Ishikawa (cell line): ENCODE results near the gene GNAO1.

Source experiments
- CEBPB ChIP-seq: IDR thresholded peaks from 2 replicates; pipeline ENCODE4 v1.6.1; 2012
- CREB1 ChIP-seq: IDR thresholded peaks from 2 replicates; pipeline ENCODE4 v1.6.1; 2012; ENCODE audit warnings: low read depth
- EGR1 ChIP-seq: IDR thresholded peaks from 2 replicates; pipeline ENCODE4 v1.6.1; 2012
- EP300 ChIP-seq: IDR thresholded peaks from 2 replicates; pipeline ENCODE4 v1.6.1; 2012; ENCODE audit warnings: borderline replicate concordance
- FOXM1 ChIP-seq: IDR thresholded peaks from 2 replicates; pipeline ENCODE4 v1.6.1; 2012; ENCODE audit warnings: low read depth, borderline replicate concordance
- NFIC ChIP-seq: IDR thresholded peaks from 2 replicates; pipeline ENCODE4 v1.6.1; 2012
- RAD21 ChIP-seq: IDR thresholded peaks from 2 replicates; pipeline ENCODE4 v1.6.1; 2012; ENCODE audit warnings: low read depth
- TAF1 ChIP-seq: IDR thresholded peaks from 2 replicates; pipeline ENCODE4 v1.6.1; 2012; ENCODE audit warnings: low read depth, mild to moderate bottlenecking
- TCF12 ChIP-seq: IDR thresholded peaks from 2 replicates; pipeline ENCODE4 v1.6.1; 2012; ENCODE audit warnings: low read depth
- TEAD4 ChIP-seq: IDR thresholded peaks from 2 replicates; pipeline ENCODE4 v1.6.1; 2012
- YY1 ChIP-seq: IDR thresholded peaks from 2 replicates; pipeline ENCODE4 v1.6.1; 2012; ENCODE audit warnings: low read depth
- ZBTB7A ChIP-seq: IDR thresholded peaks from 2 replicates; pipeline ENCODE4 v1.6.1; 2012; ENCODE audit warnings: low read depth
- TF ChIP-seq, protein P1 (sequence below): IDR thresholded peaks from 2 replicates; pipeline ENCODE4 v1.6.1; 2012
- TF ChIP-seq, protein P2 (sequence below): IDR thresholded peaks from 2 replicates; pipeline ENCODE4 v1.6.1; 2012
- TF ChIP-seq, protein P3 (sequence below): IDR thresholded peaks from 2 replicates; pipeline ENCODE4 v1.6.1; 2012; ENCODE audit warnings: low read depth, mild to moderate bottlenecking

Gene GNAO1

DNA sequence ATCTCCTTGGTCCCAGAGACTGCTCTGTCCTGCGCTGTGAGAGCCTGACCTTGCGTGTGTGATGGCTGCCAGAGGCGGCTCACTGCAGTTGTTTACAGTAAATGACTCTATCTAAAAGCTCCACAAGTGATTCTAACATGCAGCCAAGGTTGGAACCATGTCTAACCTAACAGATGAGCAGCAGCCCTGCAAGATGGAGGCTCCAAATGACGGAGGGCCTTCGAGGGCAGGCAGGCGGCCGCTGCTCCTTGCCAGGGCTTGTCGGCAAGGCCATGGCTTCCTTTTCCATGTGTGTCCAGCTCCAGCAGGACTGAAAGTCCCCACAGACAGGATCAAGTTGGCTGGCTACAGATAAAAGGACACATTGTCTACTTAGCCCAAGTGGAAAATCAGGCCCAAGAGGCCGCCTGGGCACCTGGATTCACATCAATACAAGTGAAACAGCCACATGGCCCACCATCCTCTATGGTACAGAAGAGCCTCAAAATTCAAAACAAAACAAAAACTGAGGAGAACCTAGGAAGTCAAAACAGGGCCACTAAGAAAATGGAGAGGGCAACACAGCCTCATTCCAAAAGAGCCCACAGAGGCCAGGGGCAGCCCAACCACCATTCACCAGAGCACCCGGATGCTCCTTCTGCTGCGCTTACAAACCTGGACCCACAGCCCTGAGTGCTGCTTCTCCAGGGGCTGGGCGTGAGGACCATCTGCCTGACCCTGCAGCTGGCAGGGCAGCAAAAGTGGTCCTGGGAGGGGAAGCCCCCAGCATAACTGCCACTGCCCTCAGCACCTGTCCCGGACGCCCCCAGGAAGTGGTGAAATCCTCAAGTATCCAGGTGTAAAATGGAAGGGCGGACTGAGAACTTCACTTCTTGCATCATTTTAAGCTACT, 169.1 kb downstream of the GNAO1 start:
- TF ChIP-seq, protein P1, sequence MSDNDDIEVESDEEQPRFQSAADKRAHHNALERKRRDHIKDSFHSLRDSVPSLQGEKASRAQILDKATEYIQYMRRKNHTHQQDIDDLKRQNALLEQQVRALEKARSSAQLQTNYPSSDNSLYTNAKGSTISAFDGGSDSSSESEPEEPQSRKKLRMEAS: no peak
- TF ChIP-seq, protein P2, sequence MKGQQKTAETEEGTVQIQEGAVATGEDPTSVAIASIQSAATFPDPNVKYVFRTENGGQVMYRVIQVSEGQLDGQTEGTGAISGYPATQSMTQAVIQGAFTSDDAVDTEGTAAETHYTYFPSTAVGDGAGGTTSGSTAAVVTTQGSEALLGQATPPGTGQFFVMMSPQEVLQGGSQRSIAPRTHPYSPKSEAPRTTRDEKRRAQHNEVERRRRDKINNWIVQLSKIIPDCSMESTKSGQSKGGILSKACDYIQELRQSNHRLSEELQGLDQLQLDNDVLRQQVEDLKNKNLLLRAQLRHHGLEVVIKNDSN: no peak
- TF ChIP-seq TAF1: no peak
- TF ChIP-seq TCF12: no peak

DNA sequence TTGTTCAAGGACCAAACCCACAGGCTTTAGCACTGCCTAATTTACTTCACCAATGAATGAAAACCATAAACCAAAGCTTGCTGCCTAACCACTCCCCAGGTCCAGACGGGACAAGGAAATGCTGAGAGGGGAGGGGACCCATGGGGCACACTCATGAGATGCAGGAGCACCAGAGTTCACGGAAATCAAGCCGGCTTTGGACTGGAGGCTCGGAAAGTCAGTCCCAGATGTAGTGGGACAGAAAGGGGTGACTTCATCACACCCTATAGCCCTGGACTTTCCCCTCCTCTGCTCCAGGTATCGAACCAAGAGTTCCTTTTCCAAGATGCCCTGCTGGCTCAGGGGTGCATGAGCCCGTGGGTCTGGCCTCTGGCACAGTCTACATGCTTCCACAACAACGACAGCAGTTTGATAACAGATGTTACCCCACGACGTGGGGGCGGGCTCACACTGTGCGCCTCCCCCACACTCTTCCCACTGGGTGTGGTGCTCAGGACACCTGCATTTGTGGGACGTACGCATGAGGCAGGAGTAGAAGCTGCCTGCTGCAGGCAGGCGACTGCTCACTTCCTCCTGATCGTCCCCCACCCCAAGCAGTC, 170.9 kb downstream of the GNAO1 start:
- TF ChIP-seq ZBTB7A (no peak), TEAD4 (no peak), YY1 (no peak)

DNA sequence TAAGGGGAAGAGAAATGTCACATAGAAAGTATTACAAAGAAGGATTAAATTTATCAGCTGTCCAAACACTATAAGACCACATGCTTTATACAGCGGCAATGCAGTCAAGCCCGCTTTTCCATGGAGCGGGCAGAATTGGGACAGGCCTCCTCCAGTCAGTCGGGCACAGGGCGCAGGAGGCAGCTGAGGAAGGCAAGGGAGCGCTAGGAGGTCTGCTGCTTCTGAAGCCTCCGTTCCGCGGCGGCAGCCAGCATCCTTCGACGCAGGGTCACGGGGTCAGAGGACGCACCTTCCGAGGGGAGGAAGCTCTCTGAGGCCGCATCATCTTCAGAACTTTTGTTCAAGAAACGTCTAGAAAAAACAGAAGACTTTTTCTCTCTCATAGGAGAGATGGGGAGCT, 171.4 kb downstream of the GNAO1 start:
- TF ChIP-seq RAD21 (no peak), CREB1 (no peak), TEAD4 (no peak)

DNA sequence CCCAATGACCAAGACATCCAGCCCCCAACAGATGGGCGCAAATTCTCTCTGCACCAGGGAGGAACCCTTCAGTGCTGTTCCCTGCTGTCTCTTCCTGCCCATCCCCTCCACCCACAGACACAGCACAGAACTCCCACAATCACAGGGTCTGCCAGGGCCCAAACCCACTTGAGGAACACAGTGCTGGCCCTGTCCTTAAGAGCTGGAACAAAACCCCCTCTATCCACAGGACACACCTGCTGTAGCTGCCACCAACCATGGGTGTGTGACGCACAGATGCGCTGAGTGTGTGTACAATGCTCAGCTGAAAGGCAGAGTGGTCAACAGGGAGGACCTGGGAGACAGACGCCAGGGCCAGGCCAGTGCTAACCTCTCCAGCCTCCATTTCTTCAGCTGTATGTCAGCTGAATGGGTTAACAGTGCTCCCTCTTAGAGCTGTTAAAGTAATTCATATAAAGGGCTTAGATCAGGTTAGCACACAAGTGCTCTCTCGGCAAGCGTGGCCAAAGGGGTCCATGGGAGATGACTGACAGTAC, 172.0 kb downstream of the GNAO1 start:
- TF ChIP-seq, protein P1: no peak

DNA sequence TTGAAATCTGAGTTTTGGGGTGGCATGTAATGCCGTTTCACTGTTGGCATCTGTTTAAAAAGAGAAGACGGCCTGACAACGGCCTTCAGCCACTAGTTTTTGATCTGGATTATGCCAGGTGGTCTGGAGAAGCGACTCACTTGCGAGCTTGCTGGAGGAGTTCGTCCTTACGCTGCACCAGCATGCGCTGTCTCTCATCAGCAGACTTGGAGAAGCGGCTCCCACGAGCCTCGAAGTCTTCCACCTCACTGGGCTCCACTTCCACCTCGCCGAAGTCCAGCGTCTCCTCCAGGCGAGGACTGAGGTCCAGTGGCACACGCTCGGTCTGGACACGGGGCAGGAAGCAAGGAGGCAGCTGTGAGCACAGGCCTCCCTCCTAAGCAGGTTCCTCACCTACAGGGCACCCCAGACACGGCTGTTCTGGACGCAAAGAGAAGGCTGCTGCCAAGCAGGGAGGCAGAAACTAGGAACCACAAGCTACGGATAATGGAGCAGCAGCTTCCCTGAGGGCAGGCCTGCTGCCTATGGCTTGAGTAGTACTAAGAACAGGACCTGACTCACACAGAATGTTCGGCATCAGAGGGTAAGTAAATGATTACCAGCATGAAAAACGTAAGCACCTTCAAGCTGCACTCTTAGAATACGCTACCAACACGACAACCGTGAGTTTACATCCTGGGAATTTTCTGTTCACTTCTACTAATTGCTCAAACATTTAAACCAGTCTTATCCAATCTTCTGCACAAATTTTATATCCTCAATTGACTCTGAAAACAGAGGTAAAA, 172.7 kb downstream of the GNAO1 start:
- TF ChIP-seq TCF12: no peak

DNA sequence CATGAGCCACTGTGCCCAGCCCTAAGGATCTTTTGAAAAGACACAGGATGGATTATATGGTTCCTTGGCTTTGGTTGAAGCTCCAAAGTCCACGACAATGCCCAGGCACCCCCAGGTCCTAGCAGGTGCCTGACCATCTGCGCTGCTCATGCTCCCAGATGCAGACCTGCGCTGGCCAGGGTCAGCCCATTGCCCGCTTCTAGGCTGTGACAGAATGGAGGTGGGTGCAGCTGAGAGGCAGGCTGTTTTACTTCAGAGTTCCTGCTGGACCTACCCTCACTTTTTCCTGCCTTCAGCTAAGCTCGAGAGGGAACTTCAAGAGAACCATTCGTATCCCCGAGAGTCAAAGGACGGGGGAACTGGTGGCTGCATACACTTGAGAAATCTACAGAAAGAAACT, 173.6 kb downstream of the GNAO1 start:
- no peak for TF ChIP-seq TEAD4
- no peak for TF ChIP-seq FOXM1
- TF ChIP-seq, protein P2: no peak
- TF ChIP-seq, protein P1: no peak
- no peak for TF ChIP-seq CREB1
- TF ChIP-seq EP300: no peak
- no peak for TF ChIP-seq YY1
- no peak for TF ChIP-seq ZBTB7A
- TF ChIP-seq CEBPB: no peak
- no peak for TF ChIP-seq TCF12
- TF ChIP-seq, protein P3, sequence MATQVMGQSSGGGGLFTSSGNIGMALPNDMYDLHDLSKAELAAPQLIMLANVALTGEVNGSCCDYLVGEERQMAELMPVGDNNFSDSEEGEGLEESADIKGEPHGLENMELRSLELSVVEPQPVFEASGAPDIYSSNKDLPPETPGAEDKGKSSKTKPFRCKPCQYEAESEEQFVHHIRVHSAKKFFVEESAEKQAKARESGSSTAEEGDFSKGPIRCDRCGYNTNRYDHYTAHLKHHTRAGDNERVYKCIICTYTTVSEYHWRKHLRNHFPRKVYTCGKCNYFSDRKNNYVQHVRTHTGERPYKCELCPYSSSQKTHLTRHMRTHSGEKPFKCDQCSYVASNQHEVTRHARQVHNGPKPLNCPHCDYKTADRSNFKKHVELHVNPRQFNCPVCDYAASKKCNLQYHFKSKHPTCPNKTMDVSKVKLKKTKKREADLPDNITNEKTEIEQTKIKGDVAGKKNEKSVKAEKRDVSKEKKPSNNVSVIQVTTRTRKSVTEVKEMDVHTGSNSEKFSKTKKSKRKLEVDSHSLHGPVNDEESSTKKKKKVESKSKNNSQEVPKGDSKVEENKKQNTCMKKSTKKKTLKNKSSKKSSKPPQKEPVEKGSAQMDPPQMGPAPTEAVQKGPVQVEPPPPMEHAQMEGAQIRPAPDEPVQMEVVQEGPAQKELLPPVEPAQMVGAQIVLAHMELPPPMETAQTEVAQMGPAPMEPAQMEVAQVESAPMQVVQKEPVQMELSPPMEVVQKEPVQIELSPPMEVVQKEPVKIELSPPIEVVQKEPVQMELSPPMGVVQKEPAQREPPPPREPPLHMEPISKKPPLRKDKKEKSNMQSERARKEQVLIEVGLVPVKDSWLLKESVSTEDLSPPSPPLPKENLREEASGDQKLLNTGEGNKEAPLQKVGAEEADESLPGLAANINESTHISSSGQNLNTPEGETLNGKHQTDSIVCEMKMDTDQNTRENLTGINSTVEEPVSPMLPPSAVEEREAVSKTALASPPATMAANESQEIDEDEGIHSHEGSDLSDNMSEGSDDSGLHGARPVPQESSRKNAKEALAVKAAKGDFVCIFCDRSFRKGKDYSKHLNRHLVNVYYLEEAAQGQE: no peak
- no peak for TF ChIP-seq RAD21
- no peak for TF ChIP-seq NFIC
- no peak for TF ChIP-seq TAF1
- TF ChIP-seq EGR1: no peak

DNA sequence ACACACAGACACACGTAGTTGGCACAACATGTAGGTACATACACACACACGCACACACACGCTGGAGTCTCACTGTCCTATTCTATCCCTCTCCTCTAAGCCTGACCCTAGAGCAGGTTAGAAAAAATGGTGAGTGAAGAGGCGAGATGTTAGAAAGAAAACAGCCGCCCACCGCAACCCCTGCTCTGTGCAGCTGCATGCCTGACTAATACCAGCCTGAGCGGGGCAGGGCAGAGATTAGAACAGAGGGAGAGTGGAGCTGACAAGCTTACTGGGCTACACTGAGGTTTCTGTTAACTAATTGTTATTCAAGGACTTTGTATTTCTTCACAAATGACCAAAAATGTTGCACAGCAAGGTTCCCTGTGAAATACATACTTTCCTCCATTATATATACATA, 174.3 kb downstream of the GNAO1 start:
- no peak for TF ChIP-seq CREB1
- no peak for TF ChIP-seq ZBTB7A
- TF ChIP-seq RAD21: no peak
- no peak for TF ChIP-seq EGR1
- TF ChIP-seq, protein P1: no peak
- no peak for TF ChIP-seq TEAD4
- TF ChIP-seq NFIC: no peak
- no peak for TF ChIP-seq YY1
- TF ChIP-seq TCF12: no peak
- no peak for TF ChIP-seq FOXM1

DNA sequence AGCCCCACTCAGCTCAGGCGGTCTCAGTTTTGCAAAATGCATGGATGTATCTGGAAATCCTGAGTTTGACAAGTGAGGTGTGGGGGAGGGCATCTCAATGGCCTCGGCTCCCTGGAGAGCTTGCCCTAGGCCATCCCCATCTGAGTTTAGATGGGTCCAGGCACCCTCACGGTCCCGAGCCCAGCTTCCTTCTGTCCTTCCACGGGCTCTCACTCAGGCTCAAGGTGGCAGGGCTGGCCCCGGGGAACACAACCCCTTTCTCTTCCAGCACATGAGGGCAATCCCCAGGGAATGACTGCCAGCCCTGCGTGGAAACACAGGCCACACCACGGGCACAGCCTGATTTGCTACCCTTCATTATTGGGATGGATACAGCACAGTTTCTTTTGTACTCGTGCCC, 175.7 kb downstream of the GNAO1 start:
- no peak for TF ChIP-seq TCF12
- TF ChIP-seq, protein P2: no peak
- no peak for TF ChIP-seq CREB1
- TF ChIP-seq, protein P3: no peak
- TF ChIP-seq YY1: no peak
- TF ChIP-seq NFIC: no peak
